HCT116 (cell line): Measurements from ENCODE around the gene PRPF39. TPM values are rescaled to one million over a fixed set of nuclear protein-coding genes. Genes with fewer than 3 reads are reported as not detected.
A peak's percentile ranks its signal among the peaks of the same experiment; 100 is the strongest.

Experiments
- ATAC-seq: fragments of 200-7000 bp; cut with Tn5 transposase; 2 replicates; pipeline ENCODE4 v1.9.1; 2020; ENCODE audit warnings: mild to moderate bottlenecking, moderate library complexity
- BruUV-seq: library from RNA; stranded (reverse); fragments of 400-500 nt; replicated peaks from 2 replicates; lab custom pipeline; 2021; lab: Mats Ljungman, UMichigan
- CTCF ChIA-PET: fragments of 300-600 bp; sonication (Branson Sonifier 250); formaldehyde crosslinking; loops from one replicate; lab custom pipeline; 2021; ENCODE audit warnings: antibody characterized with exemption; lab: Charles Lee
- POLR2A ChIA-PET: fragments of 300-600, 350-600 bp; sonication (Branson Sonifier 250); formaldehyde crosslinking; loops from one replicate; lab custom pipeline; 2021; ENCODE audit warnings: antibody characterized with exemption; lab: Charles Lee
- RAD21 ChIA-PET, 2 experiments: fragments of 300-600 bp; sonication (Branson Sonifier 250); formaldehyde crosslinking; loops; one replicate each; lab custom pipeline; 2023; ENCODE audit warnings: low total read pairs in 2 of 2; ENCODE audit not compliant: uncharacterized antibody in 2 of 2, unreplicated experiment in 2 of 2, low non-redundant PET in 1 of 2; lab: Charles Lee
- DNase-seq: peaks from one replicate; pipeline ENCODE4 v3.0.0-alpha.2; 2010; ENCODE audit warnings: low read depth, low spot score
- H2AFZ ChIP-seq: fragments of 200-600 bp; shearing (Covaris generic), sonication (generic); 2 replicates; pipeline ENCODE4 v1.6.1; 2017; ENCODE audit warnings: low read depth, mixed run types, mixed read lengths, antibody characterized with exemption, low read length; ENCODE audit not compliant: poor library complexity, severe bottlenecking
- H3K27ac ChIP-seq: 2 replicates; pipeline ENCODE4 v1.5.1; 2012; ENCODE audit warnings: low read depth, low read length
- H3K27me3 ChIP-seq: fragments of 200-600 bp; sonication (generic); 2 replicates; pipeline ENCODE4 v1.6.1; 2016; ENCODE audit warnings: mixed run types, low read length, mixed read lengths; ENCODE audit not compliant: insufficient read depth
- H3K36me3 ChIP-seq, 2 experiments: fragments of 200-500 bp in 1 of 2; fragments of 200-600 bp in 1 of 2; sonication (Bioruptor generic) in 1 of 2; sonication (generic) in 1 of 2; 2 replicates each; pipeline versions ENCODE4 v1.5.1 to v1.6.1; 2014 to 2016; ENCODE audit warnings: low read length in 2 of 2, inconsistent platforms in 1 of 2, mixed read lengths in 1 of 2, mixed run types in 1 of 2; ENCODE audit not compliant: insufficient read depth in 2 of 2, control insufficient read depth in 1 of 2
- H3K4me1 ChIP-seq, 2 experiments: fragments of 200-600 bp in 1 of 2; sonication (generic) in 1 of 2; 2 replicates each; pipeline versions ENCODE4 v1.5.1 to v1.6.1; 2012 to 2017; ENCODE audit warnings: low read length in 2 of 2, inconsistent platforms in 1 of 2, mild to moderate bottlenecking in 1 of 2, mixed read lengths in 1 of 2, mixed run types in 1 of 2, moderate library complexity in 1 of 2; ENCODE audit not compliant: insufficient read depth in 2 of 2, control insufficient read depth in 1 of 2
- H3K4me2 ChIP-seq: fragments of 200-600 bp; sonication (generic); 2 replicates; pipeline ENCODE4 v1.6.1; 2017; ENCODE audit warnings: mixed run types, low read length, mixed read lengths
- H3K4me3 ChIP-seq, 2 experiments: fragments of 200-600 bp in 1 of 2; sonication (generic) in 1 of 2; replicated peaks in 1 of 2; 2 replicates each; pipeline ENCODE4 v1.5.1; 2011 to 2016; ENCODE audit warnings: low read length in 2 of 2, control low read depth in 1 of 2, low read depth in 1 of 2, mild to moderate bottlenecking in 1 of 2, mixed read lengths in 1 of 2, mixed run types in 1 of 2
- H3K79me2 ChIP-seq: fragments of 200-600 bp; sonication (generic); 2 replicates; pipeline ENCODE4 v1.6.1; 2017; ENCODE audit warnings: mild to moderate bottlenecking, mixed run types, low read length, moderate library complexity, mixed read lengths; ENCODE audit not compliant: insufficient read depth
- H3K9ac ChIP-seq: fragments of 200-600 bp; sonication (generic); 2 replicates; pipeline ENCODE4 v1.6.1; 2016; ENCODE audit warnings: low read length, mixed read lengths
- H3K9me2 ChIP-seq: fragments of 200-600 bp; sonication (generic), shearing (Covaris generic); 2 replicates; pipeline ENCODE4 v1.6.1; 2017; ENCODE audit warnings: mixed run types, mild to moderate bottlenecking, moderate library complexity; ENCODE audit not compliant: insufficient read depth
- H3K9me3 ChIP-seq, 2 experiments: fragments of 200-500 bp in 1 of 2; fragments of 200-600 bp in 1 of 2; sonication (Bioruptor generic) in 1 of 2; sonication (generic) in 1 of 2; 2 replicates each; pipeline ENCODE4 v1.6.1; 2014 to 2017; ENCODE audit warnings: low read length in 2 of 2, mixed read lengths in 2 of 2, inconsistent platforms in 1 of 2, low read depth in 1 of 2, mild to moderate bottlenecking in 1 of 2, mixed run types in 1 of 2, moderate library complexity in 1 of 2; ENCODE audit not compliant: control insufficient read depth in 1 of 2, insufficient read depth in 1 of 2
- H4K20me1 ChIP-seq: fragments of 200-600 bp; sonication (generic), shearing (Covaris generic); 2 replicates; pipeline ENCODE4 v1.6.1; 2017; ENCODE audit warnings: mixed run types, mild to moderate bottlenecking, moderate library complexity; ENCODE audit not compliant: insufficient read depth
- CBX3 ChIP-seq: IDR thresholded peaks from 2 replicates; pipeline ENCODE4 v1.6.1; 2012; ENCODE audit warnings: low read depth
- EZH2 ChIP-seq: fragments of 200-600 bp; sonication (generic); IDR thresholded peaks from 2 replicates; pipeline ENCODE4 v1.6.1; 2017; ENCODE audit warnings: antibody characterized with exemption, mixed run types
- FOSL1 ChIP-seq: IDR thresholded peaks from 2 replicates; pipeline ENCODE4 v1.6.1; 2012; ENCODE audit warnings: low read depth
- JUND ChIP-seq: IDR thresholded peaks from 2 replicates; pipeline ENCODE4 v1.6.1; 2012
- SIN3A ChIP-seq: IDR thresholded peaks from 2 replicates; pipeline ENCODE4 v1.6.1; 2012; ENCODE audit warnings: low read depth
- TCF7L2 ChIP-seq: IDR thresholded peaks from 2 replicates; pipeline ENCODE4 v1.7.0; 2011; ENCODE audit warnings: borderline replicate concordance, inconsistent platforms; ENCODE audit not compliant: insufficient read depth, insufficient read length; ENCODE audit errors: extremely low read depth
- ZFX ChIP-seq: fragments of 450-650 bp; IDR thresholded peaks from 2 replicates; pipeline ENCODE4 v1.6.1; 2017
- ZNF274 ChIP-seq: fragments of 200-500 bp; sonication (Bioruptor generic); IDR thresholded peaks from 2 replicates; pipeline ENCODE4 v1.6.1; 2014; ENCODE audit warnings: mild to moderate bottlenecking, low read depth, low read length, inconsistent platforms
- intact Hi-C: fragments of 100-400 bp; cut with micrococcal nuclease; formaldehyde crosslinking; loops from 2 replicates; pipeline ENCODE4 v1.10.0; 2022
- total RNA-seq: library from RNA; stranded (reverse); gene quantifications from one replicate; pipeline ENCODE4 v1.2.1, GENCODE V29; 2021; ENCODE audit not compliant: unreplicated experiment
- TF ChIP-seq, protein P1 (sequence below): IDR thresholded peaks from 2 replicates; pipeline ENCODE4 v1.6.1; 2012
- TF ChIP-seq, protein P2 (sequence below): IDR thresholded peaks from 2 replicates; pipeline ENCODE4 v1.6.1; 2011; ENCODE audit warnings: mild to moderate bottlenecking, low read length, moderate library complexity; ENCODE audit not compliant: insufficient replicate concordance; ENCODE audit errors: extremely low read depth

The PRPF39 gene
- total RNA-seq, 1 experiment from 2014 or later, result 44.7 TPM

DNA sequence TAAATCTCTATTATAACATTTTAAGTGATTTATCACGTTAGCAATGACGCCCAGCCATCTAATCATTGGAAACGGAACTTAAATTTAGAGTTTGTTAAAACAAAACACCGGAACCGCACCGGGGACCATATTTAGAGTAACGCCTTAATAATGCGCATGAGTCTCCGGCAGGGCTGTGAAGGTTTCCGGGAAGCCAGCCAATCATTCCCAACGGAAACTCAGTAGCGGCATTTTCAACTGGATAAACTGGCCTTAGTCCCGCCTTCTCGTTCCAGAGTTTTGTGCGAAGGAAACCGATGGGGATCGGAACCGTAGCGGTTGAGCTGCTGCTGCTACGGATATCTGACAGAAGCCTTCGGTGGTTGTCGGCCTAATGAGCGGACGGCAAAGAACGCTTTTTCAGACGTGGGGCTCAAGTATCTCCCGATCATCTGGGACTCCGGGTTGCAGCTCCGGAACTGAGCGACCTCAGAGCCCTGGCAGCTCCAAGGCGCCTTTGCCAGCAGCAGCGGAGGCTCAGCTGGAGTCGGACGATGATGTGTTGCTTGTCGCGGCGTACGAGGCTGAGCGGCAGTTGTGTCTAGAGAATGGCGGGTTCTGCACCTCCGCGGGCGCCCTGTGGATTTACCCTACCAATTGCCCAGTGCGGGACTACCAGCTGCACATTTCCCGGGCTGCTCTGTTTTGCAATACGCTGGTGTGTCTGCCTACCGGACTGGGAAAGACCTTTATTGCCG is 51.9 kb downstream of the PRPF39 start, which contains the start of gene FANCM (continued):
- no peak for TF ChIP-seq TCF7L2
- TF ChIP-seq CBX3, result peak; percentile 7; the same call in 1 of the 2 replicates
- no peak for TF ChIP-seq ZNF274
- no peak for TF ChIP-seq EZH2

DNA sequence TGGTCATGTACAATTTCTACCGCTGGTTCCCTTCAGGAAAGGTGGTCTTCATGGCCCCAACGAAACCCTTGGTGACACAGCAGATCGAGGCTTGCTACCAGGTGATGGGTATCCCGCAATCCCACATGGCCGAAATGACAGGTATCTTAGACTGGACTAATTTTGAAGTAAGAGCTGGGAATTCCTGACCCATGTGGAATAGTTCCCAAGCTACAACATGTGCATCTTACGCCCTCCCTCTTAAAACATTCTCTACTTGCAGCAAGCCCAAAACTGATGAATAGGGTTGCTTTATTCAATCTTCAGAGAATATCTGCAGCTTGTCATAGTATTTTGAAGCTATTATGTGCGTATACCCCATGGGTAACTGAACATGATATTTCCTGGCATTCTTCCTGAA is 52.5 kb downstream of the PRPF39 start:
- Histone ChIP-seq H3K4me3 (peak overlapping the region; percentile 67 to 92), H3K79me2 (peaks cover 78% of the 10 kb centered on the region), H3K27me3 (no peaks in the 10 kb centered on the region), H3K36me3 (no peaks in the 10 kb centered on the region), H3K9me2 (no peaks in the 10 kb centered on the region), H3K9me3 (no peaks in the 10 kb centered on the region), H3K4me2 (peak overlapping the region; percentile 78), H4K20me1 (no peaks in the 10 kb centered on the region), H2AFZ (no peak overlapping the region), H3K27ac (peak overlapping the region; percentile 66; the same call in 1 of the 2 replicates), H3K9ac (peak overlapping the region; percentile 71), H3K4me1 (peaks cover 9 to 21% of the 10 kb centered on the region in 2 experiments)
- ChIA-PET CTCF (no interaction called here), POLR2A (interaction anchor here (0.8 kb wide), 1 partner anchor 44 kb away, joined by 3 read pairs; no protein-coding TSS in a partner anchor), RAD21 (no interaction called here)
- TF ChIP-seq ZNF274 (no peak), JUND (no peak), ZFX (no peak), FOSL1 (no peak), SIN3A (no peak)
- TF ChIP-seq, protein P1, sequence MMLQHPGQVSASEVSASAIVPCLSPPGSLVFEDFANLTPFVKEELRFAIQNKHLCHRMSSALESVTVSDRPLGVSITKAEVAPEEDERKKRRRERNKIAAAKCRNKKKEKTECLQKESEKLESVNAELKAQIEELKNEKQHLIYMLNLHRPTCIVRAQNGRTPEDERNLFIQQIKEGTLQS, result no peak
- TF ChIP-seq, protein P2, sequence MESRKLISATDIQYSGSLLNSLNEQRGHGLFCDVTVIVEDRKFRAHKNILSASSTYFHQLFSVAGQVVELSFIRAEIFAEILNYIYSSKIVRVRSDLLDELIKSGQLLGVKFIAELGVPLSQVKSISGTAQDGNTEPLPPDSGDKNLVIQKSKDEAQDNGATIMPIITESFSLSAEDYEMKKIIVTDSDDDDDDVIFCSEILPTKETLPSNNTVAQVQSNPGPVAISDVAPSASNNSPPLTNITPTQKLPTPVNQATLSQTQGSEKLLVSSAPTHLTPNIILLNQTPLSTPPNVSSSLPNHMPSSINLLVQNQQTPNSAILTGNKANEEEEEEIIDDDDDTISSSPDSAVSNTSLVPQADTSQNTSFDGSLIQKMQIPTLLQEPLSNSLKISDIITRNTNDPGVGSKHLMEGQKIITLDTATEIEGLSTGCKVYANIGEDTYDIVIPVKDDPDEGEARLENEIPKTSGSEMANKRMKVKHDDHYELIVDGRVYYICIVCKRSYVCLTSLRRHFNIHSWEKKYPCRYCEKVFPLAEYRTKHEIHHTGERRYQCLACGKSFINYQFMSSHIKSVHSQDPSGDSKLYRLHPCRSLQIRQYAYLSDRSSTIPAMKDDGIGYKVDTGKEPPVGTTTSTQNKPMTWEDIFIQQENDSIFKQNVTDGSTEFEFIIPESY, result no peak
- intact Hi-C loops, result no loop called here
- DNase-seq, result no peak
- no TSS peak for BruUV-seq
- no peak for ATAC-seq
